ENCODE measurements around the gene TMEM151B.
"Not testable (repeated sequence)": the region's sequence is repeated elsewhere in the genome, so short reads cannot be mapped to it uniquely, and the experiment has no call there.

TMEM151B gene

DNA sequence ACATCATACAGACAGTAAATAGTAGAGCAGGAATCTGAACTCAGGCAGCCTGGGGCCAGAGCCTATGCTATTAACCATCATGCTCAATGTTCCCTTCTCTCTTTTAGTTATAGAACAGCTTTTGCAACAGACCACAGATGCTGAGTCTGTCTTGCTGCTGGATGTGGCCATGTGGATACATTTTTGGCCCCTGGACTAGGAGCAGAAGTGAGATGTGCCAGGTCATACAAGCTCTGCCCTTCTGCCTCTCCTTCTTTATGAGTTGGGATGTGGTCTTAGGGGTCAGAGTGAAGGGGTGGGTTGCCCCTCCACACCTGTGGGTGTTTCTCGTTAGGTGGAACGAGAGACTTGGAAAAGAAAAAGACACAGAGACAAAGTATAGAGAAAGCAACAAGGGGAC, 57.5 kb downstream of the TMEM151B start:
- no peaks in the 10 kb centered on the region for H3K79me1 ChIP-seq (ENCODE audit: low read length)
- no peak overlapping the region for H3K4me3 ChIP-seq (ENCODE audit: low read depth, low read length)
- no peak overlapping the region for H3K27ac ChIP-seq (ENCODE audit: low read depth, low read length)
- no peak overlapping the region for H2BK120ac ChIP-seq (ENCODE audit: insufficient read depth, low read length, poor library complexity)
- H4K12ac ChIP-seq (ENCODE audit: low read depth, low read length): no peak overlapping the region
- no peak overlapping the region for H2BK12ac ChIP-seq (ENCODE audit: low read length)
- no peak overlapping the region for H4K91ac ChIP-seq (ENCODE audit: low read depth, low read length)
- DNase-seq: no peak
- H3K14ac ChIP-seq (ENCODE audit: low read length): no peak overlapping the region
- H2BK5ac ChIP-seq (ENCODE audit: low read depth, low read length, poor library complexity): no peak overlapping the region
- no peak overlapping the region for H2AFZ ChIP-seq (ENCODE audit: insufficient read depth, low read length, poor library complexity)
- H4K8ac ChIP-seq (ENCODE audit: low read depth, low read length): no peak overlapping the region
- H3K9ac ChIP-seq (ENCODE audit: low read length): no peak overlapping the region
- H3K23ac ChIP-seq (ENCODE audit: low read length): no peak overlapping the region
- H3K36me3 ChIP-seq (ENCODE audit: control insufficient read depth in 1 of 2, insufficient read depth in 2 of 2, low read length in 2 of 2): no peaks in the 10 kb centered on the region
- H3K9me3 ChIP-seq (ENCODE audit: insufficient read depth, low read depth, low read length): no peaks in the 10 kb centered on the region
- H3K79me2 ChIP-seq (ENCODE audit: control insufficient read depth, insufficient read depth, low read length, poor library complexity): no peaks in the 10 kb centered on the region
- H3K4me2 ChIP-seq (ENCODE audit: low read length): no peak overlapping the region
- no peaks in the 10 kb centered on the region for H3K27me3 ChIP-seq (ENCODE audit: insufficient read depth, low read length)
- no peak overlapping the region for H3K4ac ChIP-seq (ENCODE audit: low read depth, low read length)
- H3K18ac ChIP-seq (ENCODE audit: low read length): no peak overlapping the region
- no peak overlapping the region for H2AK5ac ChIP-seq (ENCODE audit: low read length)
- H3K4me1 ChIP-seq (ENCODE audit: control insufficient read depth in 1 of 2, insufficient read depth in 2 of 2, low read length in 2 of 2): no peaks in the 10 kb centered on the region
- WGBS (ENCODE audit: extremely low coverage, insufficient coverage, insufficient read length): no CpG with 5 or more reads among the region's 2 CpGs

DNA sequence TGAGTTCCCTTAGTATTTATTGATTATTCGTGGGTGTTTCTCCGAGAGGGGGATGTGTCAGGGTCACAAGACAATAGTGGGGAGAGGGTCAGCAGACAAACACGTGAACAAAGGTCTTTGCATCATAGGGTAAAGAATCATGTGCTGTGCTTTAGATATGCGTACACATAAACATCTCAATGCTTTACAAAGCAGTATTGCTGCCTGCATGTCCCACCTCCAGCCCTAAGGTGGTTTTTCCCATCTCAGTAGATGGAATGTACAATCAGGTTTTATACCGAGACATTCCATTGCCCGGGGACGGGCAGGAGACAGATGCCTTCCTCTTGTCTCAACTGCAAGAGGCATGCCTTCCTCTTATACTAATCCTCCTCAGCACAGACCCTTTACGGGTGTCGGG, 58.0 kb downstream of the TMEM151B start:
- H3K4ac ChIP-seq (ENCODE audit: low read depth, low read length); H3K14ac ChIP-seq (ENCODE audit: low read length); H2BK12ac ChIP-seq (ENCODE audit: low read length); H4K91ac ChIP-seq (ENCODE audit: low read depth, low read length); H3K27ac ChIP-seq (ENCODE audit: low read depth, low read length); H3K79me2 ChIP-seq (ENCODE audit: control insufficient read depth, insufficient read depth, low read length, poor library complexity); H2BK5ac ChIP-seq (ENCODE audit: low read depth, low read length, poor library complexity); H3K4me2 ChIP-seq (ENCODE audit: low read length); H3K9me3 ChIP-seq (ENCODE audit: insufficient read depth, low read depth, low read length); H3K9ac ChIP-seq (ENCODE audit: low read length); H4K8ac ChIP-seq (ENCODE audit: low read depth, low read length); H3K4me3 ChIP-seq (ENCODE audit: low read depth, low read length); H2AK5ac ChIP-seq (ENCODE audit: low read length); H3K23ac ChIP-seq (ENCODE audit: low read length); H2BK120ac ChIP-seq (ENCODE audit: insufficient read depth, low read length, poor library complexity); H3K36me3 ChIP-seq (ENCODE audit: control insufficient read depth in 1 of 2, insufficient read depth in 2 of 2, low read length in 2 of 2); H4K12ac ChIP-seq (ENCODE audit: low read depth, low read length); H3K18ac ChIP-seq (ENCODE audit: low read length); H3K27me3 ChIP-seq (ENCODE audit: insufficient read depth, low read length); H3K79me1 ChIP-seq (ENCODE audit: low read length); H2AFZ ChIP-seq (ENCODE audit: insufficient read depth, low read length, poor library complexity); H3K4me1 ChIP-seq (ENCODE audit: control insufficient read depth in 1 of 2, insufficient read depth in 2 of 2, low read length in 2 of 2): not testable (repeated sequence)
- WGBS (ENCODE audit: extremely low coverage, insufficient coverage, insufficient read length): no CpG with 5 or more reads among the region's 9 CpGs
- peak in 1 of 2 donors; percentile 52 for DNase-seq

GRCh38 chr6:44329858-44330257, 59.6 kb downstream of the TMEM151B start:
- Histone ChIP-seq H3K9ac (ENCODE audit: low read length) (no peak overlapping the region), H3K18ac (ENCODE audit: low read length) (no peak overlapping the region), H3K4me2 (ENCODE audit: low read length) (no peak overlapping the region), H3K27ac (ENCODE audit: low read depth, low read length) (no peak overlapping the region), H3K79me1 (ENCODE audit: low read length) (no peaks in the 10 kb centered on the region), H3K4me3 (ENCODE audit: low read depth, low read length) (no peak overlapping the region), H3K4me1 (ENCODE audit: control insufficient read depth in 1 of 2, insufficient read depth in 2 of 2, low read length in 2 of 2) (no peaks in the 10 kb centered on the region), H2BK12ac (ENCODE audit: low read length) (no peak overlapping the region), H3K4ac (ENCODE audit: low read depth, low read length) (no peak overlapping the region), H3K27me3 (ENCODE audit: insufficient read depth, low read length) (peaks cover 2% of the 10 kb centered on the region), H3K23ac (ENCODE audit: low read length) (no peak overlapping the region), H2AFZ (ENCODE audit: insufficient read depth, low read length, poor library complexity) (no peak overlapping the region), H3K36me3 (ENCODE audit: control insufficient read depth in 1 of 2, insufficient read depth in 2 of 2, low read length in 2 of 2) (no peaks in the 10 kb centered on the region), H2BK5ac (ENCODE audit: low read depth, low read length, poor library complexity) (no peak overlapping the region), H4K91ac (ENCODE audit: low read depth, low read length) (no peak overlapping the region), H4K12ac (ENCODE audit: low read depth, low read length) (no peak overlapping the region), H3K79me2 (ENCODE audit: control insufficient read depth, insufficient read depth, low read length, poor library complexity) (no peaks in the 10 kb centered on the region), H3K9me3 (ENCODE audit: insufficient read depth, low read depth, low read length) (no peaks in the 10 kb centered on the region), H3K14ac (ENCODE audit: low read length) (no peak overlapping the region), H2BK120ac (ENCODE audit: insufficient read depth, low read length, poor library complexity) (no peak overlapping the region), H4K8ac (ENCODE audit: low read depth, low read length) (no peak overlapping the region), H2AK5ac (ENCODE audit: low read length) (no peak overlapping the region)
- DNase-seq: no peak
- no CpG with 5 or more reads among the region's 5 CpGs for WGBS (ENCODE audit: extremely low coverage, insufficient coverage, insufficient read length)

- H4K8ac ChIP-seq (ENCODE audit: low read depth, low read length): no peak overlapping the region
- no peaks in the 10 kb centered on the region for H3K9me3 ChIP-seq (ENCODE audit: insufficient read depth, low read depth, low read length)
- no peak overlapping the region for H3K27ac ChIP-seq (ENCODE audit: low read depth, low read length)
- no peak overlapping the region for H3K4me3 ChIP-seq (ENCODE audit: low read depth, low read length)
- H2AFZ ChIP-seq (ENCODE audit: insufficient read depth, low read length, poor library complexity): no peak overlapping the region
- no peak overlapping the region for H3K4ac ChIP-seq (ENCODE audit: low read depth, low read length)
- no peak overlapping the region for H4K12ac ChIP-seq (ENCODE audit: low read depth, low read length)
- no peaks in the 10 kb centered on the region for H3K79me1 ChIP-seq (ENCODE audit: low read length)
- WGBS (ENCODE audit: extremely low coverage, insufficient coverage, insufficient read length): no CpG with 5 or more reads among the region's 7 CpGs
- no peaks in the 10 kb centered on the region for H3K79me2 ChIP-seq (ENCODE audit: control insufficient read depth, insufficient read depth, low read length, poor library complexity)
- H3K4me1 ChIP-seq (ENCODE audit: control insufficient read depth in 1 of 2, insufficient read depth in 2 of 2, low read length in 2 of 2): no peaks in the 10 kb centered on the region
- no peak overlapping the region for H2BK120ac ChIP-seq (ENCODE audit: insufficient read depth, low read length, poor library complexity)
- no peak overlapping the region for H4K91ac ChIP-seq (ENCODE audit: low read depth, low read length)
- H3K9ac ChIP-seq (ENCODE audit: low read length): no peak overlapping the region
- no peak for DNase-seq
- no peak overlapping the region for H3K4me2 ChIP-seq (ENCODE audit: low read length)
- no peak overlapping the region for H2BK12ac ChIP-seq (ENCODE audit: low read length)
- H2BK5ac ChIP-seq (ENCODE audit: low read depth, low read length, poor library complexity): no peak overlapping the region
- no peaks in the 10 kb centered on the region for H3K36me3 ChIP-seq (ENCODE audit: control insufficient read depth in 1 of 2, insufficient read depth in 2 of 2, low read length in 2 of 2)
- H3K14ac ChIP-seq (ENCODE audit: low read length): no peak overlapping the region
- H3K18ac ChIP-seq (ENCODE audit: low read length): no peak overlapping the region
- peaks cover 2% of the 10 kb centered on the region for H3K27me3 ChIP-seq (ENCODE audit: insufficient read depth, low read length)
- no peak overlapping the region for H2AK5ac ChIP-seq (ENCODE audit: low read length)
- H3K23ac ChIP-seq (ENCODE audit: low read length): no peak overlapping the region
Measured at GRCh38 chr6:44332585-44332984, 62.3 kb downstream of the TMEM151B start.

Measured in trophoblast cell (in vitro differentiated cells and primary cell).